Endothelial cell of umbilical vein (primary cell): ENCODE measurements around the gene RAD9A. TPM values are rescaled to one million over a fixed set of nuclear protein-coding genes. Genes with fewer than 3 reads are reported as not detected.

Experiments
- BruUV-seq: library from RNA; stranded (reverse); fragments of 400-500 nt; replicated peaks from 2 replicates; lab custom pipeline; 2021; lab: Mats Ljungman, UMichigan
- CTCF ChIA-PET: fragments of 300-600, 350-600 bp; sonication (Branson Sonifier 250); formaldehyde crosslinking; loops from one replicate; lab custom pipeline; 2021; ENCODE audit warnings: antibody characterized with exemption, inconsistent platforms; lab: Charles Lee
- POLR2A ChIA-PET: fragments of 300-600, 350-600 bp; sonication (Branson Sonifier 250); formaldehyde crosslinking; loops from one replicate; lab custom pipeline; 2021; ENCODE audit warnings: antibody characterized with exemption, inconsistent platforms; lab: Charles Lee
- DNase-seq: peaks from one replicate; pipeline ENCODE4 v3.0.0-alpha.2; 2011; ENCODE audit warnings: low read depth, low spot score
- FAIRE-seq: peaks from 2 replicates; lab custom pipeline; 2011; peaks lifted over from hg19 to GRCh38; lab: Jason Lieb, UNC
- H2AFZ ChIP-seq: 2 replicates; pipeline ENCODE4 v1.6.0; 2012; ENCODE audit warnings: low read depth, low read length, control low read depth, inconsistent platforms
- H3K27ac ChIP-seq: 2 replicates; pipeline ENCODE4 v1.5.1; 2011; ENCODE audit warnings: low read depth, mild to moderate bottlenecking, control low read depth, low read length, moderate library complexity; ENCODE audit not compliant: insufficient read depth
- H3K27me3 ChIP-seq, 2 experiments: 2 replicates each; pipeline versions ENCODE4 v1.6.0 to v1.6.1; 2011; ENCODE audit warnings: low read length in 2 of 2, mixed read lengths in 1 of 2; ENCODE audit not compliant: control insufficient read depth in 2 of 2, insufficient read depth in 2 of 2
- H3K36me3 ChIP-seq, 2 experiments: 2 replicates in 1 of 2; 3 replicates in 1 of 2; pipeline ENCODE4 v1.5.1; 2011; ENCODE audit warnings: low read length in 2 of 2, mild to moderate bottlenecking in 1 of 2, moderate library complexity in 1 of 2; ENCODE audit not compliant: control insufficient read depth in 2 of 2, insufficient read depth in 2 of 2; ENCODE audit errors: extremely low read depth in 1 of 2
- H3K4me1 ChIP-seq: 3 replicates; pipeline ENCODE4 v1.5.1; 2011; ENCODE audit warnings: mild to moderate bottlenecking, low read length; ENCODE audit not compliant: control insufficient read depth, insufficient read depth; ENCODE audit errors: extremely low read depth
- H3K4me2 ChIP-seq: 2 replicates; pipeline ENCODE4 v1.6.1; 2011; ENCODE audit warnings: low read length, control low read depth, mixed read lengths; ENCODE audit not compliant: insufficient read depth
- H3K4me3 ChIP-seq, 3 experiments: fragments of 200-600 bp in 1 of 3; sonication (generic), shearing (Covaris generic) in 1 of 3; replicated peaks in 1 of 3; 2 replicates each; pipeline ENCODE4 v1.5.1; 2011 to 2016; ENCODE audit warnings: control low read depth in 3 of 3, low read length in 3 of 3, mild to moderate bottlenecking in 2 of 3, inconsistent platforms in 1 of 3, low read depth in 1 of 3, moderate library complexity in 1 of 3; ENCODE audit not compliant: insufficient read depth in 1 of 3
- H3K79me2 ChIP-seq: 2 replicates; pipeline ENCODE4 v1.6.0; 2012; ENCODE audit warnings: low read length, inconsistent platforms; ENCODE audit not compliant: control insufficient read depth, insufficient read depth
- H3K9ac ChIP-seq: replicated peaks from 2 replicates; pipeline ENCODE3; 2011; ENCODE audit warnings: low read length, control low read depth; ENCODE audit not compliant: insufficient read depth; ENCODE audit errors: extremely low read depth
- H3K9me1 ChIP-seq: replicated peaks from 3 replicates; pipeline ENCODE4 v1.6.0; 2011; ENCODE audit warnings: mild to moderate bottlenecking, low read length; ENCODE audit not compliant: control insufficient read depth, insufficient read depth; ENCODE audit errors: extremely low read depth
- H3K9me3 ChIP-seq: replicated peaks from 2 replicates; pipeline ENCODE4 v1.5.1; 2012; ENCODE audit warnings: low read length, inconsistent platforms; ENCODE audit not compliant: control insufficient read depth, insufficient read depth
- H4K20me1 ChIP-seq: replicated peaks from 2 replicates; pipeline ENCODE3; 2011; ENCODE audit warnings: mild to moderate bottlenecking, low read length; ENCODE audit not compliant: control insufficient read depth, insufficient read depth; ENCODE audit errors: extremely low read depth
- EZH2 ChIP-seq: IDR thresholded peaks from 2 replicates; pipeline ENCODE4 v1.6.1; 2012; ENCODE audit warnings: borderline replicate concordance, low read depth, mild to moderate bottlenecking, moderate library complexity, low read length, inconsistent platforms; ENCODE audit not compliant: severe bottlenecking
- FOS ChIP-seq: IDR thresholded peaks from 2 replicates; pipeline ENCODE4 v1.6.1; 2011; ENCODE audit warnings: mild to moderate bottlenecking, low read length, moderate library complexity, borderline replicate concordance; ENCODE audit not compliant: insufficient read depth
- GATA2 ChIP-seq: IDR thresholded peaks from 2 replicates; pipeline ENCODE4 v1.7.0; 2011; ENCODE audit warnings: low read depth, mild to moderate bottlenecking, moderate library complexity, mixed read lengths, low read length; ENCODE audit not compliant: insufficient read length, insufficient read depth
- JUN ChIP-seq: IDR thresholded peaks from 2 replicates; pipeline ENCODE4 v1.6.1; 2011; ENCODE audit warnings: borderline replicate concordance, low read depth; ENCODE audit not compliant: insufficient read length, insufficient read depth
- MYC ChIP-seq: IDR thresholded peaks from one replicate; pipeline ENCODE4 v1.6.1; 2011; ENCODE audit warnings: mild to moderate bottlenecking, low read depth, low read length
- POLR2A ChIP-seq: IDR thresholded peaks from 2 replicates; pipeline ENCODE4 v1.6.1; 2012; ENCODE audit warnings: low read depth, mild to moderate bottlenecking, control low read depth, low read length
- POLR2AphosphoS5 ChIP-seq: IDR thresholded peaks from 2 replicates; pipeline ENCODE4 v1.6.1; 2012; ENCODE audit warnings: low read depth, mild to moderate bottlenecking, control low read depth, low read length, moderate library complexity; ENCODE audit not compliant: insufficient read depth
- dilution Hi-C: fragments of 300-500 bp; cut with MboI; formaldehyde crosslinking; loops from one replicate; pipeline ENCODE4 v1.15.0; 2019; ENCODE audit warnings: low sequenced_read_pairs; ENCODE audit not compliant: extremely low pct_ligation_motif_present
- intact Hi-C: fragments of 100-400 bp; cut with micrococcal nuclease; formaldehyde crosslinking; loops from one replicate; pipeline ENCODE4 v1.10.0; 2022
- polyA plus RNA-seq, 4 experiments: library from polyadenylated mRNA; depleted of rRNA in 3 of 4; stranded (reverse) in 3 of 4; unstranded in 1 of 4; fragments of >200 nt; gene quantifications; 2 replicates each; pipeline versions ENCODE4 v1.2.1 to v1.2.3, GENCODE V29; 2011 to 2012; ENCODE audit warnings: missing spikeins in 1 of 4
- total RNA-seq: library from RNA; stranded (reverse); gene quantifications from 2 replicates; pipeline ENCODE4 v1.2.3, GENCODE V29; 2021
- TF ChIP-seq, protein P1 (sequence below): IDR thresholded peaks from 2 replicates; pipeline ENCODE4 v1.6.1; 2011; ENCODE audit not compliant: insufficient read depth, insufficient read length
- TF ChIP-seq, protein P2 (sequence below), 2 donors: IDR thresholded peaks; 1 replicate in 1 of 2; 2 replicates in 1 of 2; pipeline ENCODE4 v1.5.1; 2011; ENCODE audit warnings: low read length in 2 of 2, mild to moderate bottlenecking in 2 of 2, moderate library complexity in 2 of 2, control low read depth in 1 of 2, inconsistent platforms in 1 of 2, low read depth in 1 of 2; ENCODE audit not compliant: insufficient read depth in 1 of 2; ENCODE audit errors: extremely low read depth in 1 of 2

Gene RAD9A
- total and polyA plus RNA-seq, 2 donors (not counting 3 experiments of a cell fraction or from before 2014, with no cell fraction given) = 18.4 to 22.2 TPM

DNA sequence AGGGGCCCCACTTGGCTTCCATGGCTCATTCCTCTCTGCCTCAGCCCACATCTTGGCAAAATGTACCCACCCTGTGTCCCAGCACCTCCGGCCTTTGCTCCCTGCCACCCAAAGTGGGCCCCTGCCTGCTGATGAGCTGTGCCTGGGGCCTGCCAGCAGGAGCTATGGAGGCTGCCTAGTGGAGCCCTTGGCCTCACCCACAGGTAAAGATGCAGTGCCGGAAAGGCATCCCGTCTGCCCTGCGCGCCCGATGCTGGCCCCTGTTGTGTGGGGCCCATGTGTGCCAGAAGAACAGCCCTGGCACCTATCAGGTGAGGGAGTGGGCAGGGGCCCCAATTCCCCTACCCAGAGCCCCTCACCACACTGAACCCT lies 13.4 kb downstream of the RAD9A start:
- H3K27me3 ChIP-seq = no peaks in the 10 kb centered on the region
- ChIA-PET CTCF (interaction anchor here (2.5 kb wide), 1 partner anchor 15 kb away, joined by 6 read pairs; no protein-coding TSS in a partner anchor), POLR2A (no interaction called here)
- peaks cover 12% of the 10 kb centered on the region for H3K4me1 ChIP-seq
- no peak overlapping the region for H3K4me3 ChIP-seq
- H3K79me2 ChIP-seq = peaks cover 11% of the 10 kb centered on the region
- H3K36me3 ChIP-seq = no peaks in the 10 kb centered on the region
- H3K9ac ChIP-seq = no peak overlapping the region
- H3K4me2 ChIP-seq = no peak overlapping the region
- no TSS peak for BruUV-seq
- intact Hi-C loops = no loop called here
- no peaks in the 10 kb centered on the region for H4K20me1 ChIP-seq
- no peak for FAIRE-seq
- H3K9me1 ChIP-seq = no peaks in the 10 kb centered on the region
- DNase-seq = no peak
- dilution Hi-C loops = no loop called here
- no peak overlapping the region for H3K27ac ChIP-seq
- TF ChIP-seq JUN = no peak
- TF ChIP-seq FOS = no peak
- TF ChIP-seq, protein P1, sequence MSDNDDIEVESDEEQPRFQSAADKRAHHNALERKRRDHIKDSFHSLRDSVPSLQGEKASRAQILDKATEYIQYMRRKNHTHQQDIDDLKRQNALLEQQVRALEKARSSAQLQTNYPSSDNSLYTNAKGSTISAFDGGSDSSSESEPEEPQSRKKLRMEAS = no peak
- TF ChIP-seq, protein P2, sequence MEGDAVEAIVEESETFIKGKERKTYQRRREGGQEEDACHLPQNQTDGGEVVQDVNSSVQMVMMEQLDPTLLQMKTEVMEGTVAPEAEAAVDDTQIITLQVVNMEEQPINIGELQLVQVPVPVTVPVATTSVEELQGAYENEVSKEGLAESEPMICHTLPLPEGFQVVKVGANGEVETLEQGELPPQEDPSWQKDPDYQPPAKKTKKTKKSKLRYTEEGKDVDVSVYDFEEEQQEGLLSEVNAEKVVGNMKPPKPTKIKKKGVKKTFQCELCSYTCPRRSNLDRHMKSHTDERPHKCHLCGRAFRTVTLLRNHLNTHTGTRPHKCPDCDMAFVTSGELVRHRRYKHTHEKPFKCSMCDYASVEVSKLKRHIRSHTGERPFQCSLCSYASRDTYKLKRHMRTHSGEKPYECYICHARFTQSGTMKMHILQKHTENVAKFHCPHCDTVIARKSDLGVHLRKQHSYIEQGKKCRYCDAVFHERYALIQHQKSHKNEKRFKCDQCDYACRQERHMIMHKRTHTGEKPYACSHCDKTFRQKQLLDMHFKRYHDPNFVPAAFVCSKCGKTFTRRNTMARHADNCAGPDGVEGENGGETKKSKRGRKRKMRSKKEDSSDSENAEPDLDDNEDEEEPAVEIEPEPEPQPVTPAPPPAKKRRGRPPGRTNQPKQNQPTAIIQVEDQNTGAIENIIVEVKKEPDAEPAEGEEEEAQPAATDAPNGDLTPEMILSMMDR (IDR thresholded peaks at IDR 0.05; ENCODE audit: extremely low read depth in 1 of 2, insufficient read depth in 1 of 2, low read depth in 1 of 2, low read length in 2 of 2) = no peak
- TF ChIP-seq EZH2 = no peak
- TF ChIP-seq MYC = no peak
- no peak for TF ChIP-seq POLR2AphosphoS5
- TF ChIP-seq POLR2A = no peak
- no peak for TF ChIP-seq GATA2
- H2AFZ ChIP-seq = no peak overlapping the region
- H3K9me3 ChIP-seq = no peaks in the 10 kb centered on the region
